B cell (primary cell): ENCODE measurements around the gene TENT5C. TPM values are rescaled to one million over a fixed set of nuclear protein-coding genes. Genes with fewer than 3 reads are reported as not detected.

Source experiments
- ATAC-seq: fragments of 200-7000 bp; cut with Tn5 transposase; one replicate; pipeline ENCODE4 v1.10.0; 2021; ENCODE audit warnings: low read depth, mild to moderate bottlenecking, moderate number of reproducible peaks, moderate library complexity
- CTCF ChIA-PET: fragments of 350-600 bp; sonication (Branson Sonifier 250); formaldehyde crosslinking; loops from one replicate; lab custom pipeline; 2021; ENCODE audit warnings: antibody characterized with exemption, inconsistent platforms; lab: Charles Lee
- POLR2A ChIA-PET: fragments of 350-600 bp; sonication (Branson Sonifier 250); formaldehyde crosslinking; loops from one replicate; lab custom pipeline; 2021; ENCODE audit warnings: antibody characterized with exemption; lab: Charles Lee
- DNase-seq: peaks from one replicate; pipeline ENCODE4 v3.0.0; 2013
- H2AFZ ChIP-seq: 2 replicates; pipeline ENCODE4 v1.6.1; 2012; ENCODE audit warnings: mild to moderate bottlenecking, low read depth, low read length; ENCODE audit not compliant: insufficient read depth, poor library complexity, severe bottlenecking
- H3K27ac ChIP-seq, 2 donors: 1 replicate in 1 of 2; 2 replicates in 1 of 2; pipeline ENCODE4 v1.5.1; 2012 to 2013; ENCODE audit warnings: low read length in 2 of 2, mild to moderate bottlenecking in 2 of 2, moderate library complexity in 1 of 2
- H3K27me3 ChIP-seq, 4 experiments: fragments of 200-600 bp in 1 of 4; sonication (generic) in 1 of 4; replicated peaks in 1 of 4; 1 replicate in 2 of 4; 2 replicates in 2 of 4; pipeline versions ENCODE4 v1.6.1 to v1.7.0; 2013 to 2016; ENCODE audit warnings: low read length in 3 of 4, mild to moderate bottlenecking in 2 of 4, mixed read lengths in 1 of 4, moderate library complexity in 1 of 4; ENCODE audit not compliant: insufficient read depth in 4 of 4, control insufficient read depth in 3 of 4; ENCODE audit errors: control extremely low read depth in 1 of 4
- H3K36me3 ChIP-seq, 2 experiments: replicated peaks in 1 of 2; 1 replicate in 1 of 2; 2 replicates in 1 of 2; pipeline versions ENCODE4 v1.6.1 to v1.7.1; 2013; ENCODE audit warnings: low read length in 1 of 2; ENCODE audit not compliant: insufficient read depth in 2 of 2, control insufficient read depth in 1 of 2; ENCODE audit errors: control extremely low read depth in 1 of 2, extremely low read depth in 1 of 2
- H3K4me1 ChIP-seq, 2 donors: fragments of 200-600 bp in 1 of 2; sonication (generic) in 1 of 2; 1 replicate in 1 of 2; 2 replicates in 1 of 2; pipeline versions ENCODE4 v1.5.1 to v1.6.1; 2013 to 2017; ENCODE audit warnings: low read length in 2 of 2; ENCODE audit not compliant: control insufficient read depth in 2 of 2, insufficient read depth in 2 of 2
- H3K4me2 ChIP-seq: replicated peaks from 2 replicates; pipeline ENCODE3; 2012; ENCODE audit warnings: mild to moderate bottlenecking, low read depth, low read length; ENCODE audit not compliant: poor library complexity, severe bottlenecking
- H3K4me3 ChIP-seq, 5 experiments: fragments of 200-600 bp in 1 of 5; sonication (generic) in 1 of 5; 1 replicate in 3 of 5; 2 replicates in 2 of 5; pipeline versions ENCODE4 v1.5.1 to v1.7.0; 2011 to 2016; ENCODE audit warnings: low read length in 4 of 5, mild to moderate bottlenecking in 4 of 5, low read depth in 2 of 5, control low read depth in 1 of 5, moderate library complexity in 1 of 5; ENCODE audit not compliant: insufficient read depth in 1 of 5; ENCODE audit errors: control extremely low read depth in 1 of 5, extremely low read depth in 1 of 5
- H3K79me2 ChIP-seq: fragments of 200-600 bp; sonication (generic); one replicate; pipeline ENCODE4 v1.6.0; 2016; ENCODE audit warnings: low read length; ENCODE audit not compliant: control insufficient read depth, insufficient read depth
- H3K9ac ChIP-seq: fragments of 200-600 bp; sonication (generic); 2 replicates; pipeline ENCODE4 v1.6.1; 2017; ENCODE audit warnings: mild to moderate bottlenecking, low read length, moderate library complexity
- H3K9me3 ChIP-seq, 3 donors: one replicate each; pipeline versions ENCODE4 v1.6.1 to v1.7.1; 2013; ENCODE audit warnings: low read length in 2 of 3; ENCODE audit not compliant: control insufficient read depth in 2 of 3, insufficient read depth in 1 of 3; ENCODE audit errors: control extremely low read depth in 1 of 3
- H4K20me1 ChIP-seq: 2 replicates; pipeline ENCODE4 v1.6.0; 2012; ENCODE audit warnings: mild to moderate bottlenecking, low read length; ENCODE audit not compliant: insufficient read depth, control insufficient read depth, poor library complexity, severe bottlenecking
- H3K27ac Mint-ChIP-seq: one replicate; pipeline ENCODE4 v1.8.0; 2021; ENCODE audit warnings: mixed read lengths
- H3K27me3 Mint-ChIP-seq: one replicate; pipeline ENCODE4 v1.8.0; 2021; ENCODE audit warnings: mixed read lengths
- H3K4me1 Mint-ChIP-seq: one replicate; pipeline ENCODE4 v1.8.0; 2021; ENCODE audit warnings: mixed read lengths
- H3K4me3 Mint-ChIP-seq: one replicate; pipeline ENCODE4 v1.8.0; 2021; ENCODE audit warnings: mixed read lengths
- H3K9me3 Mint-ChIP-seq: one replicate; pipeline ENCODE4 v1.8.0; 2022; ENCODE audit warnings: mixed read lengths; ENCODE audit not compliant: insufficient read depth
- EZH2 ChIP-seq: IDR thresholded peaks from 2 replicates; pipeline ENCODE4 v1.6.1; 2012; ENCODE audit warnings: borderline replicate concordance, low read depth, mild to moderate bottlenecking, moderate library complexity, low read length; ENCODE audit not compliant: insufficient read depth, poor library complexity, severe bottlenecking
- WGBS: methylation state at CpG from one replicate; pipeline ENCODE4 v1.1.5; 2013; ENCODE audit warnings: missing lambda C conversion rate; ENCODE audit not compliant: insufficient coverage; 5-methylcytosine and 5-hydroxymethylcytosine counted together
- intact Hi-C: fragments of 100-400 bp; cut with micrococcal nuclease; formaldehyde crosslinking; loops from one replicate; pipeline ENCODE4 v1.10.0; 2022
- polyA plus RNA-seq: library from polyadenylated mRNA; depleted of rRNA; stranded (reverse); fragments of >200 nt; gene quantifications from 2 replicates; pipeline ENCODE4 v1.2.3, GENCODE V29; 2012
- total RNA-seq, 2 donors: library from RNA; stranded (reverse); fragments of 120-200 nt in 1 of 2; gene quantifications; 1 replicate in 1 of 2; 2 replicates in 1 of 2; pipeline versions ENCODE4 v1.2.3 to v1.2.4, GENCODE V29; 2013 to 2022
- TF ChIP-seq, protein P1 (sequence below): fragments of 200-600 bp; IDR thresholded peaks from one replicate; pipeline ENCODE4 v1.8.0; 2022; ENCODE audit warnings: antibody characterized with exemption, mild to moderate bottlenecking

TENT5C gene
- total and polyA plus RNA-seq, 2 donors (not counting 1 experiment from before 2014, with no cell fraction given), result 65.4 to 112 TPM

DNA sequence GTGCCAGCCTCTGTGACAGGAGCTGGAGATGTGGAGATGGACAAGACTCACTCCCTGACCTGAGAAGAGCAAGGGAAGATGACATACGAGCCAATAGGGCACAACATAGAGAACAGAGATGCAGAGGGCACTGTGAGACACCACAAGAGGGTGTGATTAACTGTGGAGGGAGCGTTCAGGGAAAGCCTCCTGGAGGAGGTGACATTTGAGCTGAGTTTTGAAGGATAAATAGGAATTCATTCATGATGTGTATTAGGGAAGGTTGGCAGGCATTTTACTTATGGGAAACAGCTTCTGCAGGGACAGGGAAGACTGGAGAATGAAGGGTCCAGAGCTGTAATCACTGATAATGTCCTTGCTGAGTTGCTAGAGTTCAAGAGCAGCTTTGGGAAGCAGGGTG is 25.0 kb upstream of the TENT5C start:
- Histone ChIP-seq H3K27ac (no peak overlapping the region), H3K9ac (no peak overlapping the region), H3K36me3 (no peaks in the 10 kb centered on the region), H3K4me2 (no peak overlapping the region), H2AFZ (no peak overlapping the region), H4K20me1 (no peaks in the 10 kb centered on the region), H3K4me3 (no peak overlapping the region), H3K9me3 (no peaks in the 10 kb centered on the region), H3K27me3 (no peaks in the 10 kb centered on the region), H3K4me1 (no peaks in the 10 kb centered on the region), H3K79me2 (no peaks in the 10 kb centered on the region)
- ChIA-PET CTCF (interaction anchor here (0.9 to 2.3 kb wide), 3 partner anchors 10 to 177 kb away, joined by 4 to 9 read pairs (median 7); no protein-coding TSS in a partner anchor), POLR2A (no interaction called here)
- WGBS, result 82% methylated on average over 2 of the region's 2 CpGs
- H3K4me1 Mint-ChIP-seq, result no peaks in the 10 kb centered on the region
- intact Hi-C loops, result no loop called here
- H3K4me3 Mint-ChIP-seq, result no peak overlapping the region
- H3K9me3 Mint-ChIP-seq, result no peaks in the 10 kb centered on the region
- no peak for TF ChIP-seq EZH2
- TF ChIP-seq, protein P1, sequence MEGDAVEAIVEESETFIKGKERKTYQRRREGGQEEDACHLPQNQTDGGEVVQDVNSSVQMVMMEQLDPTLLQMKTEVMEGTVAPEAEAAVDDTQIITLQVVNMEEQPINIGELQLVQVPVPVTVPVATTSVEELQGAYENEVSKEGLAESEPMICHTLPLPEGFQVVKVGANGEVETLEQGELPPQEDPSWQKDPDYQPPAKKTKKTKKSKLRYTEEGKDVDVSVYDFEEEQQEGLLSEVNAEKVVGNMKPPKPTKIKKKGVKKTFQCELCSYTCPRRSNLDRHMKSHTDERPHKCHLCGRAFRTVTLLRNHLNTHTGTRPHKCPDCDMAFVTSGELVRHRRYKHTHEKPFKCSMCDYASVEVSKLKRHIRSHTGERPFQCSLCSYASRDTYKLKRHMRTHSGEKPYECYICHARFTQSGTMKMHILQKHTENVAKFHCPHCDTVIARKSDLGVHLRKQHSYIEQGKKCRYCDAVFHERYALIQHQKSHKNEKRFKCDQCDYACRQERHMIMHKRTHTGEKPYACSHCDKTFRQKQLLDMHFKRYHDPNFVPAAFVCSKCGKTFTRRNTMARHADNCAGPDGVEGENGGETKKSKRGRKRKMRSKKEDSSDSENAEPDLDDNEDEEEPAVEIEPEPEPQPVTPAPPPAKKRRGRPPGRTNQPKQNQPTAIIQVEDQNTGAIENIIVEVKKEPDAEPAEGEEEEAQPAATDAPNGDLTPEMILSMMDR, result no peak
- DNase-seq, result no peak
- H3K27me3 Mint-ChIP-seq, result no peaks in the 10 kb centered on the region
- H3K27ac Mint-ChIP-seq, result no peak overlapping the region
- ATAC-seq, result no peak

DNA sequence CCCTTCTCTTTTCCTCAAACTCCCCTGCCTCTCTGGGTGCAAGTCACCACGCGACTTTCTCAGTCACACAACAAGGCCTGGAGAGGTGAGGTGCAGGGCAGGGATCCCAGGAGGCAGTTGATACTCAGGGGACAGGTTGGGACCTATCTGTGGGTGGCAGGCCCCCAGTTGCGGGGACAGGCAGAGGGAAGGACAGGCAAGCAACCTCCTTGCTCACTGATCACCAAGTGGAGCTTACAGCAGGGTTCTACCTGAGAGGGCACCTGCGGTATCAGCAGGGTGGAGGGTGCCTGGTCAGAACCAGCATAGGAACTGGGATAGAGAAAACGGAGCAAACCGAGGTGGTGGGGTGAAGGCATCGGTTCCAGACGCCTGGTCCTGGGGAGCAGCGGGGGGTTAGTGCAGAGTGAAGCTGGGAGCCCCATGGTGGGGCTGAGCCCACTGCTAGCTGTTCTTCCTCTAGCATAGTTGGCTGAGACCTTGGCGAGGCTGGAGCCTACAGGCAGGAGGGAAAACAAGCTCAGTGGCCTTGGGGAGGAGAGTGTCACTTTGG is 24.4 kb upstream of the TENT5C start:
- H3K9me3 ChIP-seq, result no peaks in the 10 kb centered on the region
- H3K79me2 ChIP-seq, result no peaks in the 10 kb centered on the region
- CTCF ChIA-PET, result interaction anchor here (0.9 to 2.3 kb wide), 3 partner anchors 9 to 177 kb away, joined by 4 to 9 read pairs (median 7); no protein-coding TSS in a partner anchor
- DNase-seq (no peak), ATAC-seq (no peak)
- H3K4me1 Mint-ChIP-seq, result no peaks in the 10 kb centered on the region
- no peaks in the 10 kb centered on the region for H3K4me1 ChIP-seq
- H4K20me1 ChIP-seq, result no peaks in the 10 kb centered on the region
- 88% methylated on average over 9 of the region's 10 CpGs for WGBS
- POLR2A ChIA-PET, result no interaction called here
- intact Hi-C loops, result no loop called here
- no peaks in the 10 kb centered on the region for H3K27me3 Mint-ChIP-seq
- H3K27ac Mint-ChIP-seq, result no peak overlapping the region
- H3K27me3 ChIP-seq, result no peaks in the 10 kb centered on the region
- H3K36me3 ChIP-seq, result no peaks in the 10 kb centered on the region
- H2AFZ ChIP-seq, result no peak overlapping the region
- TF ChIP-seq, protein P1, result no peak
- TF ChIP-seq EZH2, result no peak
- no peak overlapping the region for H3K4me3 ChIP-seq
- H3K4me2 ChIP-seq, result no peak overlapping the region
- H3K4me3 Mint-ChIP-seq, result no peak overlapping the region
- no peak overlapping the region for H3K27ac ChIP-seq
- no peaks in the 10 kb centered on the region for H3K9me3 Mint-ChIP-seq
- H3K9ac ChIP-seq, result no peak overlapping the region
